HG02571 (cell line): ENCODE data around the gene PRKCZ.

ENCODE experiments used
- ATAC-seq: cut with Tn5 transposase; IDR thresholded peaks from one replicate; pipeline ENCODE4 v1.9.1; 2021; ENCODE audit warnings: mild to moderate bottlenecking, moderate library complexity; ENCODE audit not compliant: unreplicated experiment

The PRKCZ gene

GRCh38 chr1:2060072-2060471 lies 9.9 kb downstream of the PRKCZ start:
- ATAC-seq = no peak

GRCh38 chr1:2060535-2060934 lies 10.3 kb downstream of the PRKCZ start:
- ATAC-seq = no peak

GRCh38 chr1:2061065-2061778 lies 11.0 kb downstream of the PRKCZ start:
- ATAC-seq = no peak

GRCh38 chr1:2065699-2066098 lies 15.5 kb downstream of the PRKCZ start:
- no peak for ATAC-seq

GRCh38 chr1:2067393-2067792 lies 17.2 kb downstream of the PRKCZ start:
- no peak for ATAC-seq

GRCh38 chr1:2067981-2068380 lies 17.8 kb downstream of the PRKCZ start:
- no peak for ATAC-seq

GRCh38 chr1:2068951-2069350 lies 18.7 kb downstream of the PRKCZ start:
- ATAC-seq = no peak

GRCh38 chr1:2070016-2070415 lies 19.8 kb downstream of the PRKCZ start:
- no peak for ATAC-seq

- ATAC-seq = no peak
Measured at GRCh38 chr1:2070800-2071530, 20.8 kb downstream of the PRKCZ start.

GRCh38 chr1:2072109-2072806 lies 22.0 kb downstream of the PRKCZ start:
- ATAC-seq = no peak

- ATAC-seq = no peak
Measured at GRCh38 chr1:2072891-2073290, 22.7 kb downstream of the PRKCZ start.

- no peak for ATAC-seq
Measured at GRCh38 chr1:2073382-2074230, 23.4 kb downstream of the PRKCZ start.

- ATAC-seq = no peak
Measured at GRCh38 chr1:2074396-2074795, 24.2 kb downstream of the PRKCZ start.

GRCh38 chr1:2074944-2075740 lies 24.9 kb downstream of the PRKCZ start:
- ATAC-seq = no peak

GRCh38 chr1:2076826-2077225 lies 26.6 kb downstream of the PRKCZ start:
- no peak for ATAC-seq

- ATAC-seq = no peak
Measured at GRCh38 chr1:2078170-2078569, 28.0 kb downstream of the PRKCZ start.

- no peak for ATAC-seq
Measured at GRCh38 chr1:2079396-2080085, 29.3 kb downstream of the PRKCZ start.

GRCh38 chr1:2080140-2080539 lies 29.9 kb downstream of the PRKCZ start:
- no peak for ATAC-seq

- ATAC-seq = no peak
Measured at GRCh38 chr1:2080884-2081283, 30.7 kb downstream of the PRKCZ start.
